ENCODE measurements around the gene PPP3CA. TPM values are rescaled to one million over a fixed set of nuclear protein-coding genes. Genes with fewer than 3 reads are reported as not detected.

Gene PPP3CA
- total RNA-seq, 3 donors from 2014 or later, result 32.4 to 59.6 (median 47.8) TPM

- TF ChIP-seq POLR2A (IDR thresholded peaks at IDR 0.05), result no peak
- TF ChIP-seq, protein P1, sequence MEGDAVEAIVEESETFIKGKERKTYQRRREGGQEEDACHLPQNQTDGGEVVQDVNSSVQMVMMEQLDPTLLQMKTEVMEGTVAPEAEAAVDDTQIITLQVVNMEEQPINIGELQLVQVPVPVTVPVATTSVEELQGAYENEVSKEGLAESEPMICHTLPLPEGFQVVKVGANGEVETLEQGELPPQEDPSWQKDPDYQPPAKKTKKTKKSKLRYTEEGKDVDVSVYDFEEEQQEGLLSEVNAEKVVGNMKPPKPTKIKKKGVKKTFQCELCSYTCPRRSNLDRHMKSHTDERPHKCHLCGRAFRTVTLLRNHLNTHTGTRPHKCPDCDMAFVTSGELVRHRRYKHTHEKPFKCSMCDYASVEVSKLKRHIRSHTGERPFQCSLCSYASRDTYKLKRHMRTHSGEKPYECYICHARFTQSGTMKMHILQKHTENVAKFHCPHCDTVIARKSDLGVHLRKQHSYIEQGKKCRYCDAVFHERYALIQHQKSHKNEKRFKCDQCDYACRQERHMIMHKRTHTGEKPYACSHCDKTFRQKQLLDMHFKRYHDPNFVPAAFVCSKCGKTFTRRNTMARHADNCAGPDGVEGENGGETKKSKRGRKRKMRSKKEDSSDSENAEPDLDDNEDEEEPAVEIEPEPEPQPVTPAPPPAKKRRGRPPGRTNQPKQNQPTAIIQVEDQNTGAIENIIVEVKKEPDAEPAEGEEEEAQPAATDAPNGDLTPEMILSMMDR (IDR thresholded peaks at IDR 0.05), result no peak
- TF ChIP-seq POLR2AphosphoS5 (IDR thresholded peaks at IDR 0.05), result no peak
- Histone ChIP-seq H3K4me3 (no peak overlapping the region), H3K36me3 (no peaks in the 10 kb centered on the region), H3K4me1 (no peaks in the 10 kb centered on the region), H3K27me3 (no peaks in the 10 kb centered on the region), H3K27ac (peak overlapping the region; percentile 35 to 54), H3K9me3 (no peaks in the 10 kb centered on the region)
- intact Hi-C loops (cut with DNase I; ENCODE audit: low total_unique reads), result no loop called here
- DNase-seq (ENCODE audit: low spot score in 2 of 2), result no peak
Measured at GRCh38 chr4:101019313-101019712, 328.0 kb downstream of the PPP3CA start.

GRCh38 chr4:101018836-101019235, 328.5 kb downstream of the PPP3CA start:
- Histone ChIP-seq H3K4me3 (no peak overlapping the region), H3K4me1 (no peaks in the 10 kb centered on the region), H3K27ac (peak overlapping the region in 1 of 2 donors; percentile 35), H3K27me3 (no peaks in the 10 kb centered on the region), H3K36me3 (no peaks in the 10 kb centered on the region), H3K9me3 (no peaks in the 10 kb centered on the region)
- intact Hi-C loops (cut with DNase I; ENCODE audit: low total_unique reads), result no loop called here
- TF ChIP-seq POLR2A (IDR thresholded peaks at IDR 0.05), result no peak
- TF ChIP-seq, protein P1 (IDR thresholded peaks at IDR 0.05), result no peak
- TF ChIP-seq POLR2AphosphoS5 (IDR thresholded peaks at IDR 0.05), result no peak
- no peak for DNase-seq (ENCODE audit: low spot score in 2 of 2)

DNA sequence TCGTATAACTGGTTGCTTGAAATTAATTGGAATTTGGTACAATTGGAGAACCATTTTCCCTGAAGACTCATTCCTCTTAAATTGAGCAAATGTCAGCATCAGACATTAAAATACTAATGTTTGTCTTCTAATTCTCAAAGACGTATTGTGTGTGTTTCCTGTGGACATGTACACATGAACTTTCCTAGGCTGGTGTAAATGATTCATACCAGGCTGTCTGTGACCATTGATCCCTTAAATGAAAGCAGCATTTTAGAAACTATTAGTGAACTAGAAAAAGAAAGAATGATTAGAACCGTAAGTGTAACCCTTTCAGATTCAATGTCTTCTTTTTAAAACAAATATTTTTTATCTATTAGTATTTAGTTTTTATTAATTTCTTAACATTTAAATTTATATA, 332.9 kb downstream of the PPP3CA start:
- H3K4me1 ChIP-seq, result no peaks in the 10 kb centered on the region
- no peaks in the 10 kb centered on the region for H3K9me3 ChIP-seq
- no peaks in the 10 kb centered on the region for H3K36me3 ChIP-seq
- DNase-seq (ENCODE audit: low spot score in 2 of 2), result no peak
- TF ChIP-seq, protein P1 (IDR thresholded peaks at IDR 0.05), result no peak
- TF ChIP-seq POLR2AphosphoS5 (IDR thresholded peaks at IDR 0.05) (no peak), POLR2A (IDR thresholded peaks at IDR 0.05) (no peak)
- no peaks in the 10 kb centered on the region for H3K27me3 ChIP-seq
- intact Hi-C loops (cut with DNase I; ENCODE audit: low total_unique reads), result no loop called here
- no peak overlapping the region for H3K27ac ChIP-seq
- H3K4me3 ChIP-seq, result no peak overlapping the region

DNA sequence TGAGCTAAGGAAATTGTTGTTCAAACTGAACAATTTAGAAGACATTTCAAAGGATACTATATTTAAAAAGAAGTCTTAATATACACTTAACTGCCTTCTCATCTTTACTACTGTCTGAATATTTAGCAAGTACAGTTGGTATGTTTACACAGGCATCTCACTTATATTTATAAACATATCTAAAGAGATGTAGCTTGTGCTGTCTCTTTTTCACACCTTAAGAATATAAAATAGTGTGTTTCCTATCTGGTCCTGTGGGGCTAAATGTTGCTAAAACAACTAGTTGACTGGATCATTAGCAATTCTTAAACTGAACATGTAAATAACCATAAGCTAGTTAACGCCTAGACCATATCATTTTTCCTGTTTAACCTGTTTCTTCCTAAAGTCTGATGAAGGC, 336.3 kb downstream of the PPP3CA start:
- H3K9me3 ChIP-seq, result no peaks in the 10 kb centered on the region
- H3K4me3 ChIP-seq, result no peak overlapping the region
- no peaks in the 10 kb centered on the region for H3K27me3 ChIP-seq
- intact Hi-C loops (cut with DNase I; ENCODE audit: low total_unique reads), result no loop called here
- no peaks in the 10 kb centered on the region for H3K36me3 ChIP-seq
- no peaks in the 10 kb centered on the region for H3K4me1 ChIP-seq
- DNase-seq (ENCODE audit: low spot score in 2 of 2), result no peak
- no peak overlapping the region for H3K27ac ChIP-seq
- TF ChIP-seq, protein P1 (IDR thresholded peaks at IDR 0.05), result no peak
- TF ChIP-seq POLR2AphosphoS5 (IDR thresholded peaks at IDR 0.05), result no peak
- TF ChIP-seq POLR2A (IDR thresholded peaks at IDR 0.05), result no peak

GRCh38 chr4:101009471-101009870, 337.9 kb downstream of the PPP3CA start:
- intact Hi-C loops (cut with DNase I; ENCODE audit: low total_unique reads), result no loop called here
- no peaks in the 10 kb centered on the region for H3K27me3 ChIP-seq
- no peak for DNase-seq (ENCODE audit: low spot score in 2 of 2)
- H3K4me3 ChIP-seq, result no peak overlapping the region
- H3K36me3 ChIP-seq, result no peaks in the 10 kb centered on the region
- TF ChIP-seq, protein P1 (IDR thresholded peaks at IDR 0.05), result no peak
- no peak for TF ChIP-seq POLR2A (IDR thresholded peaks at IDR 0.05)
- no peak for TF ChIP-seq POLR2AphosphoS5 (IDR thresholded peaks at IDR 0.05)
- H3K4me1 ChIP-seq, result no peaks in the 10 kb centered on the region
- H3K9me3 ChIP-seq, result no peaks in the 10 kb centered on the region
- no peak overlapping the region for H3K27ac ChIP-seq

Measured in breast epithelium (tissue), 4 donors.